C4-2B (cell line): ENCODE results near the gene PIGL.

Experiments
- ZFX ChIP-seq: fragments of 450-650 bp; IDR thresholded peaks from 2 replicates; pipeline ENCODE4 v1.6.1; 2017
- TF ChIP-seq, protein P1 (sequence below): fragments of 450-650 bp; conservative IDR thresholded peaks from 2 replicates; pipeline ENCODE4 v1.5.1; 2017; ENCODE audit warnings: mild to moderate bottlenecking

DNA sequence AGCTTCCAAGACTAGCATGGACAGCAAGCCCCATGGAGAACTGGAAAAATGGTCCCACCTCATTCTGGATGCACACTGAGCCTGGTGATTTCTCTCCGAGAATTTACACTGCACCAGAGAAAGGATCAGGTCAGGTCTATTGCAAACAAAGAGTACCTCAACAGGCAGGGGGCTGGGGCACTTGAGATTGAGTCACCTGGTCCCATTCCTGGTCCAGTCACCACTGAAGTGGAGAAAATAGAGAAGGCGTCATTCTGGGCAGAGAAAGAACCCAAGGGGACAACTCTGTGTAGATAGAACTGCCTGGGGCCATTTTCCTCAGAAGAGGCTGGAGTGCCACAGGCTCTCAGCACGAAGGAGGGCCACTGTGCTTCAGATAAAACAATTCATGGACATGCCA lies 97.8 kb downstream of the PIGL start:
- TF ChIP-seq, protein P1, sequence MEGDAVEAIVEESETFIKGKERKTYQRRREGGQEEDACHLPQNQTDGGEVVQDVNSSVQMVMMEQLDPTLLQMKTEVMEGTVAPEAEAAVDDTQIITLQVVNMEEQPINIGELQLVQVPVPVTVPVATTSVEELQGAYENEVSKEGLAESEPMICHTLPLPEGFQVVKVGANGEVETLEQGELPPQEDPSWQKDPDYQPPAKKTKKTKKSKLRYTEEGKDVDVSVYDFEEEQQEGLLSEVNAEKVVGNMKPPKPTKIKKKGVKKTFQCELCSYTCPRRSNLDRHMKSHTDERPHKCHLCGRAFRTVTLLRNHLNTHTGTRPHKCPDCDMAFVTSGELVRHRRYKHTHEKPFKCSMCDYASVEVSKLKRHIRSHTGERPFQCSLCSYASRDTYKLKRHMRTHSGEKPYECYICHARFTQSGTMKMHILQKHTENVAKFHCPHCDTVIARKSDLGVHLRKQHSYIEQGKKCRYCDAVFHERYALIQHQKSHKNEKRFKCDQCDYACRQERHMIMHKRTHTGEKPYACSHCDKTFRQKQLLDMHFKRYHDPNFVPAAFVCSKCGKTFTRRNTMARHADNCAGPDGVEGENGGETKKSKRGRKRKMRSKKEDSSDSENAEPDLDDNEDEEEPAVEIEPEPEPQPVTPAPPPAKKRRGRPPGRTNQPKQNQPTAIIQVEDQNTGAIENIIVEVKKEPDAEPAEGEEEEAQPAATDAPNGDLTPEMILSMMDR, result no peak
- TF ChIP-seq ZFX, result no peak
